ENCODE results near the gene VKORC1L1.
"Not testable (repeated sequence)": the region's sequence is repeated elsewhere in the genome, so short reads cannot be mapped to it uniquely, and the experiment has no call there.

The VKORC1L1 gene

GRCh38 chr7:65938336-65938895 is 65.5 kb downstream of the VKORC1L1 start:
- Histone ChIP-seq H3K9ac (ENCODE audit: low read depth, low read length) (no peak overlapping the region), H3K4me3 (ENCODE audit: low read depth, low read length) (no peak overlapping the region), H3K4me1 (ENCODE audit: control insufficient read depth, insufficient read depth, low read length) (no peaks in the 10 kb centered on the region), H3K36me3 (ENCODE audit: control insufficient read depth, insufficient read depth, low read length) (0 out of 2 replicates have a peak, but pooled peaks cover 5% of the 10 kb centered on the region), H3K27ac (ENCODE audit: low read depth, low read length) (no peak overlapping the region), H3K27me3 (ENCODE audit: control insufficient read depth, insufficient read depth, low read length) (no peaks in the 10 kb centered on the region), H3K9me3 (ENCODE audit: control insufficient read depth, insufficient read depth, low read length) (no peaks in the 10 kb centered on the region)

DNA sequence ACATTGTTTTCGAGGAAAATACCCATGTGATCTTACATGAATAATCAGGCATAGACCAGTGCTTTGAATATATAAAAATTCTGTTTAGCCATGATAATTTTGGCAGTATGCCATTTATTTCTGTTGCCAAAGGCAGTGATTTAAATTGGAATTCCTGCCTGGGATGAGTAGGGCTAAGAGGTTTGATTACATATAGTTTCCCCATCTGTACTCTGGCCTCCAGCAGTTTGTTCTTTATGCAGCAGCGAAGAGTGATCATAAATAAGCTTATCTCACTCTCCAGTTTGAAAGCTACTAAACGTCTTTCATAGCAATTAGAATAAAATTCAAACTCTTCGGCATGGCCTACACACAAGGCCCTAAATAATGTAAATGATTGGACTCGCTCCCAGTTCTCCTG is 72.9 kb downstream of the VKORC1L1 start:
- H3K27ac ChIP-seq (ENCODE audit: low read depth, low read length); H3K4me3 ChIP-seq (ENCODE audit: low read depth, low read length); H3K27me3 ChIP-seq (ENCODE audit: control insufficient read depth, insufficient read depth, low read length): not testable (repeated sequence)

DNA sequence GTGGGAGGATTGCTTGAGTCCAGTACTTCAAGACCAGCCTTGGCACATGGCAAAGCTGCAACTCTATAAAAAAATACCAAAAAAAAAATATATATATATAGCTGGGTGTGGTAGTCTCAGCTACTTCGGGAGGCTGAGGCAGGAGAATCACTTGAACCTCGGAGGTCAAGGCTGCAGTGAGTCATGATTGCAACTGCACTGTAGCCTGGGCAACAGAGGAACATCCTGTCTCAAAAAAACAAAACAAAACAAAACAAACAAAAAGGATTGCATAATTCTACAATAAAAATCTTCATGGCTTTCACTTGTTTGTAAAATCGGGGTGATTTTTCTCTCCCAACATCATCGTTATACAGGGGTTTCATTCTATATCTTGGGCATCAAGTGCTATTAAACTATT is 74.0 kb downstream of the VKORC1L1 start:
- Histone ChIP-seq H3K9me3 (ENCODE audit: control insufficient read depth, insufficient read depth, low read length) (no peaks in the 10 kb centered on the region), H3K27me3 (ENCODE audit: control insufficient read depth, insufficient read depth, low read length) (no peaks in the 10 kb centered on the region), H3K9ac (ENCODE audit: low read depth, low read length) (no peak overlapping the region), H3K27ac (ENCODE audit: low read depth, low read length) (no peak overlapping the region), H3K36me3 (ENCODE audit: control insufficient read depth, insufficient read depth, low read length) (no peaks in the 10 kb centered on the region), H3K4me1 (ENCODE audit: control insufficient read depth, insufficient read depth, low read length) (no peaks in the 10 kb centered on the region), H3K4me3 (ENCODE audit: low read depth, low read length) (no peak overlapping the region)

More for the DNA sequence above, 72.9 kb downstream of the VKORC1L1 start:
- not testable (repeated sequence) for H3K4me1 ChIP-seq (ENCODE audit: control insufficient read depth, insufficient read depth, low read length); H3K36me3 ChIP-seq (ENCODE audit: control insufficient read depth, insufficient read depth, low read length); H3K9me3 ChIP-seq (ENCODE audit: control insufficient read depth, insufficient read depth, low read length); H3K9ac ChIP-seq (ENCODE audit: low read depth, low read length)

GRCh38 chr7:65951837-65952578 is 79.1 kb downstream of the VKORC1L1 start:
- Histone ChIP-seq H3K9me3 (ENCODE audit: control insufficient read depth, insufficient read depth, low read length) (no peaks in the 10 kb centered on the region), H3K4me1 (ENCODE audit: control insufficient read depth, insufficient read depth, low read length) (no peaks in the 10 kb centered on the region), H3K27ac (ENCODE audit: low read depth, low read length) (no peak overlapping the region), H3K9ac (ENCODE audit: low read depth, low read length) (no peak overlapping the region), H3K27me3 (ENCODE audit: control insufficient read depth, insufficient read depth, low read length) (no peaks in the 10 kb centered on the region), H3K4me3 (ENCODE audit: low read depth, low read length) (no peak overlapping the region), H3K36me3 (ENCODE audit: control insufficient read depth, insufficient read depth, low read length) (peaks cover 34% of the 10 kb centered on the region)

GRCh38 chr7:65953001-65953720 is 80.3 kb downstream of the VKORC1L1 start:
- Histone ChIP-seq H3K36me3 (ENCODE audit: control insufficient read depth, insufficient read depth, low read length) (peaks cover 39% of the 10 kb centered on the region), H3K4me3 (ENCODE audit: low read depth, low read length) (no peak overlapping the region)

GRCh38 chr7:65953890-65954450 is 81.1 kb downstream of the VKORC1L1 start:
- Histone ChIP-seq H3K27me3 (ENCODE audit: control insufficient read depth, insufficient read depth, low read length) (no peaks in the 10 kb centered on the region), H3K9me3 (ENCODE audit: control insufficient read depth, insufficient read depth, low read length) (no peaks in the 10 kb centered on the region), H3K27ac (ENCODE audit: low read depth, low read length) (no peak overlapping the region), H3K36me3 (ENCODE audit: control insufficient read depth, insufficient read depth, low read length) (peaks cover 47% of the 10 kb centered on the region), H3K9ac (ENCODE audit: low read depth, low read length) (no peak overlapping the region), H3K4me1 (ENCODE audit: control insufficient read depth, insufficient read depth, low read length) (no peaks in the 10 kb centered on the region), H3K4me3 (ENCODE audit: low read depth, low read length) (no peak overlapping the region)

More at GRCh38 chr7:65953001-65953720, 80.3 kb downstream of the VKORC1L1 start:
- no peak overlapping the region for H3K27ac ChIP-seq (ENCODE audit: low read depth, low read length)
- H3K4me1 ChIP-seq (ENCODE audit: control insufficient read depth, insufficient read depth, low read length), result no peaks in the 10 kb centered on the region
- H3K9me3 ChIP-seq (ENCODE audit: control insufficient read depth, insufficient read depth, low read length), result no peaks in the 10 kb centered on the region
- no peaks in the 10 kb centered on the region for H3K27me3 ChIP-seq (ENCODE audit: control insufficient read depth, insufficient read depth, low read length)
- H3K9ac ChIP-seq (ENCODE audit: low read depth, low read length), result no peak overlapping the region

DNA sequence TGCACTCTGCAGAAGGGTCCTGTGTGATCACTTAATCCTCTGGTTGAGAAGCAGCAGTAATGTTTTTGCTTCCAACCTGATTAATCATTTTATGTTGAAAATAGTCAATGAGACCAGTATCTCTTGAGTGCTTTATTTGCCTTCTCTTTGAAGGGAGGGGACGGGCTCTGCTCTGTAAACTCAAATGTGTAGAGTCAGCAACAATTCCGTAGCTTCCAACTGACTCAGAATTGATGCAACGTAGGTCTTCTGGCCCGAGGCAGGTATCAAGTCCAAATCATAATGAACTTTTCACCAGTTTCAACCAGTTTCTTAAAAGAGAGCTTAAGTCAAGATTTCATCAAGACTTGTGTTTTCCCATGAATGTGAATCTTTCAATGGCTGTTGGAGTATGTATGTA is 82.8 kb downstream of the VKORC1L1 start:
- H3K27ac ChIP-seq (ENCODE audit: low read depth, low read length), result no peak overlapping the region
- H3K9me3 ChIP-seq (ENCODE audit: control insufficient read depth, insufficient read depth, low read length), result no peaks in the 10 kb centered on the region
- H3K4me1 ChIP-seq (ENCODE audit: control insufficient read depth, insufficient read depth, low read length), result no peaks in the 10 kb centered on the region
- H3K27me3 ChIP-seq (ENCODE audit: control insufficient read depth, insufficient read depth, low read length), result no peaks in the 10 kb centered on the region
- peaks cover 64% of the 10 kb centered on the region for H3K36me3 ChIP-seq (ENCODE audit: control insufficient read depth, insufficient read depth, low read length)
- H3K4me3 ChIP-seq (ENCODE audit: low read depth, low read length), result no peak overlapping the region
- H3K9ac ChIP-seq (ENCODE audit: low read depth, low read length), result no peak overlapping the region

DNA sequence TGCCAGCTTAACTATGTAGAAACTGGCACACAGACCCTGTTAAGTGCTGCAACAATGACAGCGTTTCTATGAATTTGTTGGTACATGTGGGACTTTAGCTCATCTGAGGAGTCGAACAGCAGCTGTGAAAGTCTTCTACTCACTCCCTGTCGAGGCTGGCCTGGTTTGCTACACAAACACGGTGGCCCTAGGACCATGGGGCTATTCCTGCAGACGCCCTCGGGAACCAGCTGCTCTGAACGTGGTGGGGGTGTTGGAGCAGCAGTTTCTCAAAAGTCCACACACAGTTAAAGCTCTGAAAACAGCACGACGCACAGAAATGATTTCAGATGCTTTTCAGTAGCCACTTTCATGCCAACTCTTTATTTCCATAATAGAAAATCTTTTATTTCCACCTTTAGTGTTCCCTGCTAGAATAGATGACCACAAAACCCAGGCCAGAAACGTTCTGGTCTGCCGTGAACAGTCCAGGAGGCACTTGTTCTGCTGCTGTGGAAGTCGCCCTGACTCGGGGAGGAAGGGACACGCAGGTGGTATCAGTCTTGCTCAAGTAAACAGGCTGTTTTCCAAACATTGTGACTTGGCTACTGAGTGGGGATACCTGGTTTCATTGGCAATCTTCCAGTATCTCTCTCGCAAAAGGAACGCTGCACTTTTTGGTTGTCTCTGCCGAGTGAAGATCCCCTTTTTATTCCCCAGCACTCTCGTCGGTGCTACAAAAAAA is 87.6 kb downstream of the VKORC1L1 start:
- no peak overlapping the region for H3K27ac ChIP-seq (ENCODE audit: low read depth, low read length)
- no peaks in the 10 kb centered on the region for H3K4me1 ChIP-seq (ENCODE audit: control insufficient read depth, insufficient read depth, low read length)
- H3K9ac ChIP-seq (ENCODE audit: low read depth, low read length), result no peak overlapping the region
- peaks cover 90% of the 10 kb centered on the region for H3K36me3 ChIP-seq (ENCODE audit: control insufficient read depth, insufficient read depth, low read length)
- H3K27me3 ChIP-seq (ENCODE audit: control insufficient read depth, insufficient read depth, low read length), result no peaks in the 10 kb centered on the region
- no peak overlapping the region for H3K4me3 ChIP-seq (ENCODE audit: low read depth, low read length)
- no peaks in the 10 kb centered on the region for H3K9me3 ChIP-seq (ENCODE audit: control insufficient read depth, insufficient read depth, low read length)

GRCh38 chr7:65962033-65962432 is 89.2 kb downstream of the VKORC1L1 start:
- peaks cover 90% of the 10 kb centered on the region for H3K36me3 ChIP-seq (ENCODE audit: control insufficient read depth, insufficient read depth, low read length)

DNA sequence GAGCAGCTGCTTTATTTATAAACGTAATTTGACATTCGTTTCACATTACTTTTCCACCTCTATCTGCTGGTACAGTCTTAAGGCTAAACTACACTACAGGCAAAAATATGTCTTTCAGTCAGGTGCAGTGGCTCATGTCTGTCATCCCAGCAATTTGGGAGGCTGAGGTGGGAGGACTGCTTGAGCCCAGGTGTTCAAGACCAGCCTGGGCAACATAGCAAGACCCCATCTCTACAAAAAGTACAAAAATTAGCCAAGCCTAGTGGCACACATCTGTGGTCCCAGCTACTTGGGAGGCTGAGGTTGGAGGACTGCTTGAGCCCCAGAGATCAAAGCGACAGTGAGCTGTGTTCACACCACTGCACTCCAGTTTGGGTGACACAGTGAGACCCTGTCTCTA is 91.8 kb downstream of the VKORC1L1 start:
- not testable (repeated sequence) for H3K4me3 ChIP-seq (ENCODE audit: low read depth, low read length); H3K9ac ChIP-seq (ENCODE audit: low read depth, low read length); H3K9me3 ChIP-seq (ENCODE audit: control insufficient read depth, insufficient read depth, low read length); H3K4me1 ChIP-seq (ENCODE audit: control insufficient read depth, insufficient read depth, low read length); H3K27me3 ChIP-seq (ENCODE audit: control insufficient read depth, insufficient read depth, low read length); H3K27ac ChIP-seq (ENCODE audit: low read depth, low read length)
- peaks cover 95% of the 10 kb centered on the region for H3K36me3 ChIP-seq (ENCODE audit: control insufficient read depth, insufficient read depth, low read length)

More at GRCh38 chr7:65962033-65962432, 89.2 kb downstream of the VKORC1L1 start:
- no peak overlapping the region for H3K27ac ChIP-seq (ENCODE audit: low read depth, low read length)
- no peaks in the 10 kb centered on the region for H3K9me3 ChIP-seq (ENCODE audit: control insufficient read depth, insufficient read depth, low read length)
- H3K9ac ChIP-seq (ENCODE audit: low read depth, low read length), result no peak overlapping the region
- H3K4me3 ChIP-seq (ENCODE audit: low read depth, low read length), result no peak overlapping the region
- no peaks in the 10 kb centered on the region for H3K27me3 ChIP-seq (ENCODE audit: control insufficient read depth, insufficient read depth, low read length)
- no peaks in the 10 kb centered on the region for H3K4me1 ChIP-seq (ENCODE audit: control insufficient read depth, insufficient read depth, low read length)

Data from HUES48 (cell line).